MCF 10A (cell line): ENCODE measurements around the gene RAD51B. TPM values are rescaled to one million over a fixed set of nuclear protein-coding genes. Genes with fewer than 3 reads are reported as not detected.

Experiments used
- BruUV-seq: library from RNA; stranded (reverse); fragments of 400-500 nt; replicated peaks from 2 replicates; lab custom pipeline; 2021; lab: Mats Ljungman, UMichigan
- CTCF ChIA-PET: fragments of 300-600 bp; sonication (Branson Sonifier 250); formaldehyde crosslinking; extraction: SDS; loops from one replicate; lab custom pipeline; 2021; ENCODE audit warnings: antibody characterized with exemption, inconsistent platforms; lab: Yijun Ruan, JAX
- POLR2A ChIA-PET: fragments of 300-600, 350-650 bp; sonication (Branson Sonifier 250); formaldehyde crosslinking; extraction: SDS; loops from one replicate; lab custom pipeline; 2020; ENCODE audit warnings: antibody characterized with exemption, inconsistent platforms; lab: Yijun Ruan, JAX
- DNase-seq: peaks from one replicate; pipeline ENCODE4 v3.0.0-alpha.2; 2018; ENCODE audit not compliant: unreplicated experiment
- H3K27ac Mint-ChIP-seq: one replicate; pipeline ENCODE4 v1.8.0; 2022; ENCODE audit warnings: mild to moderate bottlenecking, low read depth, mixed read lengths; ENCODE audit not compliant: unreplicated experiment
- H3K27me3 Mint-ChIP-seq: one replicate; pipeline ENCODE4 v1.8.0; 2022; ENCODE audit warnings: mixed read lengths; ENCODE audit not compliant: insufficient read depth, unreplicated experiment
- H3K36me3 Mint-ChIP-seq: one replicate; pipeline ENCODE4 v1.8.0; 2022; ENCODE audit warnings: mild to moderate bottlenecking, moderate library complexity, mixed read lengths; ENCODE audit not compliant: insufficient read depth, unreplicated experiment
- H3K4me1 Mint-ChIP-seq: one replicate; pipeline ENCODE4 v1.8.0; 2022; ENCODE audit warnings: mixed read lengths; ENCODE audit not compliant: insufficient read depth, unreplicated experiment
- H3K4me3 Mint-ChIP-seq: one replicate; pipeline ENCODE4 v1.8.0; 2022; ENCODE audit warnings: mild to moderate bottlenecking, moderate library complexity, mixed read lengths; ENCODE audit not compliant: unreplicated experiment
- H3K9me3 Mint-ChIP-seq: one replicate; pipeline ENCODE4 v1.8.0; 2022; ENCODE audit warnings: mixed read lengths; ENCODE audit not compliant: unreplicated experiment
- intact Hi-C: fragments of 100-400 bp; cut with micrococcal nuclease; formaldehyde crosslinking; loops from 2 replicates; pipeline ENCODE4 v1.14.1; 2022
- total RNA-seq: library from RNA; stranded (reverse); gene quantifications from 2 replicates; pipeline ENCODE4 v1.2.3, GENCODE V29; 2022
- TF ChIP-seq, protein P1 (sequence below): fragments of 200-600 bp; IDR thresholded peaks from one replicate; pipeline ENCODE4 v1.8.0; 2022; ENCODE audit warnings: antibody characterized with exemption, mild to moderate bottlenecking; ENCODE audit not compliant: unreplicated experiment

RAD51B gene
- total RNA-seq, 1 experiment from 2014 or later = 14.6 TPM

DNA sequence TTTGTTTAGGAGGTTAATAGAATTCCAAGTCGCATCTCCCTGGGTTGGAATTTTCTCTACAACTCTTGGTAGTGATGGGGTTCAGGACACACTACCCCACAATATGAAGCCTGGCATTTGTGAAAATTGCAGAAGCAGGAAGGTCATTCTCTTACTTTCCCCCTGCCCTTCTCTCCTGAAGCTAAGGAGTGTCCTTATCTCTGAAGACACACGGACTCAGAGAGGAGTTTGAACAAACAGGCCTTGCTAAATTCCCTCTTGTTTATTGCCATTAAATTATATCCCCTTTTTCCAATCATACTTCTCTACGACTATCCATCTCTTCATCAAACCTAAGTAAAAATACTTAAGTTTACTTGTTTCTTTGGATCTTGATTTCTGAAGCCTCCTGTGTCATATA is 443.0 kb downstream of the RAD51B start:
- H3K36me3 Mint-ChIP-seq = no peaks in the 10 kb centered on the region
- H3K27me3 Mint-ChIP-seq = no peaks in the 10 kb centered on the region
- no peak for DNase-seq
- BruUV-seq = no TSS peak
- intact Hi-C loops = no loop called here
- H3K4me1 Mint-ChIP-seq = no peaks in the 10 kb centered on the region
- H3K9me3 Mint-ChIP-seq = no peaks in the 10 kb centered on the region
- POLR2A ChIA-PET = interaction anchor here (0.6 kb wide), 1 partner anchor 528 kb away, joined by 3 read pairs; no protein-coding TSS in a partner anchor
- CTCF ChIA-PET = interaction anchor here (0.9 kb wide), 1 partner anchor 327 kb away, joined by 3 read pairs; no protein-coding TSS in a partner anchor
- H3K27ac Mint-ChIP-seq = no peak overlapping the region
- TF ChIP-seq, protein P1, sequence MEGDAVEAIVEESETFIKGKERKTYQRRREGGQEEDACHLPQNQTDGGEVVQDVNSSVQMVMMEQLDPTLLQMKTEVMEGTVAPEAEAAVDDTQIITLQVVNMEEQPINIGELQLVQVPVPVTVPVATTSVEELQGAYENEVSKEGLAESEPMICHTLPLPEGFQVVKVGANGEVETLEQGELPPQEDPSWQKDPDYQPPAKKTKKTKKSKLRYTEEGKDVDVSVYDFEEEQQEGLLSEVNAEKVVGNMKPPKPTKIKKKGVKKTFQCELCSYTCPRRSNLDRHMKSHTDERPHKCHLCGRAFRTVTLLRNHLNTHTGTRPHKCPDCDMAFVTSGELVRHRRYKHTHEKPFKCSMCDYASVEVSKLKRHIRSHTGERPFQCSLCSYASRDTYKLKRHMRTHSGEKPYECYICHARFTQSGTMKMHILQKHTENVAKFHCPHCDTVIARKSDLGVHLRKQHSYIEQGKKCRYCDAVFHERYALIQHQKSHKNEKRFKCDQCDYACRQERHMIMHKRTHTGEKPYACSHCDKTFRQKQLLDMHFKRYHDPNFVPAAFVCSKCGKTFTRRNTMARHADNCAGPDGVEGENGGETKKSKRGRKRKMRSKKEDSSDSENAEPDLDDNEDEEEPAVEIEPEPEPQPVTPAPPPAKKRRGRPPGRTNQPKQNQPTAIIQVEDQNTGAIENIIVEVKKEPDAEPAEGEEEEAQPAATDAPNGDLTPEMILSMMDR = no peak
- H3K4me3 Mint-ChIP-seq = no peak overlapping the region

DNA sequence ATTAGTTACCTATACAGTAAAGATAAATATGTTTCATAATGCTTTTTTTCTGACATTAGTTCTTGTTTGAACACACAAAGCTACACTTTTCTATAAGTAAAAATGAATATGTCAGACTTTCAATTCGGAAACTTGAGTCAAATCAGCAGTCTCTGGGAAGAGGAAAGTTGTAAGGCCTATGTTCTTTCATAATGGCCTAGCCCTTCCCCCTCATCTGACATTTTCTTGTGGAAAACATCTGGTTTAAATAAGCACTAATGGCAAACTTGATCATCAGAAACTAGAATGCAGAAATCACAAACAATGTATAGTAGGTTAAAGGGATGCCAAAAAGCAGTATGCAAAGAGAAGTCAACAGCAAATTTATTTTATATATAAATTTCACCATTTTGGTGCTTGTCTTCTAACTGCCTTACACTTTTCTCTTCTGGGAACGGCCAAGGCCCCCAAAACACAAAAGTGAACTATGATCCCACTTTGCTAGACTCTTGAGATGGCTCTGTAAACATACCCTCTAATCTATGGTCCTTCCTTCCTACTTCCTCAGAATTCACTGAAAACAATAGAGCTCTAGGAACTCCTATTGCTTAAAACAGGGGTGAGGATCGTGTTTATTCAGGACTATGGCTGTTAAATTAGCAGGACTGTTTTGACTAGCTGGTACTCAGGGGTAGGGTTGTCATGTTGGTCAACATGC is 444.1 kb downstream of the RAD51B start:
- no peak overlapping the region for H3K4me3 Mint-ChIP-seq
- no peaks in the 10 kb centered on the region for H3K27me3 Mint-ChIP-seq
- H3K4me1 Mint-ChIP-seq = no peaks in the 10 kb centered on the region
- no peak for DNase-seq
- intact Hi-C loops = no loop called here
- TF ChIP-seq, protein P1 = no peak
- no peak overlapping the region for H3K27ac Mint-ChIP-seq
- BruUV-seq = no TSS peak
- POLR2A ChIA-PET = interaction anchor here (0.8 kb wide), 1 partner anchor 529 kb away, joined by 3 read pairs; the partner anchor contains the start of gene ZFP36L1
- CTCF ChIA-PET = no interaction called here
- H3K36me3 Mint-ChIP-seq = no peaks in the 10 kb centered on the region
- no peaks in the 10 kb centered on the region for H3K9me3 Mint-ChIP-seq

DNA sequence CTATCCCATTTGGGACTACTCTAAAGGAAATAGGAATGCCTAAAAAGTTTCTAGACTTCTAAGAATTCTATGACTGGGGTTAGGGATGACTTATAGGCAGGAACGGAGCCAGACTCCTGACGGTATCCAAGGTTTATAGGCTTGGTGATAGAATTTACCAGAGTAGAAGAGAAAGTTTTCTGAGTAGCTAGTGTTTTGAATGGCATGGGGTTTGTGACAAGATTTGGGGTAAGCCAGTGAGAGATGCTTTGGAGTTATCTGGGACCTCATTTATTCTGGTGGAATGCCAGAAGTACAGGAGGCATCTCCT is 444.6 kb downstream of the RAD51B start:
- ChIA-PET CTCF (no interaction called here), POLR2A (no interaction called here)
- Mint-ChIP-seq H3K27ac (no peak overlapping the region), H3K27me3 (no peaks in the 10 kb centered on the region), H3K4me3 (no peak overlapping the region), H3K4me1 (no peaks in the 10 kb centered on the region), H3K36me3 (no peaks in the 10 kb centered on the region), H3K9me3 (no peaks in the 10 kb centered on the region)
- DNase-seq = no peak
- BruUV-seq = no TSS peak
- TF ChIP-seq, protein P1 = no peak
- intact Hi-C loops = no loop called here

DNA sequence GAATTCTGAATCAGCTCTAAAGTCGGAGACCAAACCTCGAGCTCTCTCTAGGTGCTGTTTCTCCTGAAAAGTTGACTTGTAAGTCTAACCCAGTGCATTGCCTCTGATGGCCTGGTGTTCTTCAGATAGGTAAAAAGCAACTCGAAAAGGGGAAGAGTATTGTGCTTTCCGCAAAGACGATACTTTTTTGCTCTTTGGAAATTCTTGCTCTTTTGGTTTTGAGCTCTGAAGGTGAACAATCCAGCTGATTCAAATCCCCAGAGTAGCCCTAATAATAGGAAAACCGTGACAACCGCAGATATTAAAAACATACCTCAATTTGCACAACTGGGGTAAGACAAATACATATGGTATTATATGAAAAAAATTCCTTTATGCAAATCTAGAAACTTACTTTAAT is 447.4 kb downstream of the RAD51B start:
- H3K27me3 Mint-ChIP-seq = no peaks in the 10 kb centered on the region
- intact Hi-C loops = no loop called here
- no peak for DNase-seq
- no TSS peak for BruUV-seq
- H3K4me1 Mint-ChIP-seq = no peaks in the 10 kb centered on the region
- ChIA-PET POLR2A (interaction anchor here (0.6 to 1.3 kb wide), 3 partner anchors 12 to 526 kb away, joined by 3 read pairs; partner anchors contain the start of gene ZFP36L1), CTCF (interaction anchor here (0.7 kb wide), 1 partner anchor 255 kb away, joined by 3 read pairs; no protein-coding TSS in a partner anchor)
- TF ChIP-seq, protein P1 = no peak
- H3K27ac Mint-ChIP-seq = no peak overlapping the region
- H3K36me3 Mint-ChIP-seq = no peaks in the 10 kb centered on the region
- no peaks in the 10 kb centered on the region for H3K9me3 Mint-ChIP-seq
- H3K4me3 Mint-ChIP-seq = no peak overlapping the region
